Vagina (tissue), 2 donors: ENCODE results near the gene TOMM40. TPM values are rescaled to one million over a fixed set of nuclear protein-coding genes. Genes with fewer than 3 reads are reported as not detected.

ENCODE experiments used
- DNase-seq, 2 donors: peaks; one replicate each; pipeline ENCODE4 v3.0.0-alpha.2; 2017; ENCODE audit errors: extremely low spot score in 2 of 2
- H3K27ac ChIP-seq: fragments of 200-600 bp; sonication (generic); one replicate; pipeline ENCODE4 v1.5.1; 2019
- H3K27me3 ChIP-seq: fragments of 200-600 bp; sonication (generic); one replicate; pipeline ENCODE4 v1.5.1; 2019
- H3K36me3 ChIP-seq, 2 donors: fragments of 200-600 bp; sonication (generic); one replicate each; pipeline ENCODE4 v1.5.1; 2017 to 2019
- H3K4me1 ChIP-seq: fragments of 200-600 bp; sonication (generic); one replicate; pipeline ENCODE4 v1.5.1; 2019
- H3K4me3 ChIP-seq, 2 donors: fragments of 200-600 bp; sonication (generic); 1 replicate in 1 of 2; 2 replicates in 1 of 2; pipeline ENCODE4 v1.5.1; 2016 to 2019
- H3K9me3 ChIP-seq: fragments of 200-600 bp; sonication (generic); one replicate; pipeline ENCODE4 v1.5.1; 2019
- CTCF ChIP-seq, 3 experiments: fragments of 450-650 bp in 2 of 3; fragments of 200-600 bp in 1 of 3; sonication (generic) in 1 of 3; IDR thresholded peaks; one replicate each; pipeline ENCODE4 v1.5.1; 2017 to 2019; ENCODE audit warnings: antibody characterized with exemption in 3 of 3, mild to moderate bottlenecking in 2 of 3, moderate library complexity in 2 of 3
- POLR2A ChIP-seq, 2 donors: fragments of 450-650 bp; IDR thresholded peaks; one replicate each; pipeline ENCODE4 v1.6.1; 2017; ENCODE audit warnings: antibody characterized with exemption in 2 of 2, mild to moderate bottlenecking in 2 of 2, moderate library complexity in 2 of 2
- POLR2AphosphoS5 ChIP-seq, 2 donors: sonication (generic); formaldehyde crosslinking; IDR thresholded peaks; one replicate each; pipeline ENCODE4 v1.9.0; 2017; ENCODE audit warnings: antibody characterized with exemption in 2 of 2, mild to moderate bottlenecking in 2 of 2, low read depth in 1 of 2; ENCODE audit not compliant: insufficient read depth in 1 of 2
- intact Hi-C: fragments of 100-400 bp; cut with DNase I; formaldehyde crosslinking; loops from one replicate; pipeline ENCODE4 v1.15.1; 2023
- total RNA-seq: library from RNA; depleted of rRNA; stranded (reverse); fragments of >200 nt; gene quantifications from one replicate; pipeline ENCODE4 v1.2.3, GENCODE V29; 2016

The TOMM40 gene
- total RNA-seq: 31.4 TPM

- H3K27me3 ChIP-seq: no peaks in the 10 kb centered on the region
- no peak for DNase-seq
- peaks cover 0 to 37% of the 10 kb centered on the region in 2 donors for H3K36me3 ChIP-seq
- intact Hi-C loops: loop anchor here (5.0 kb wide), 2 partner anchors 201 to 286 kb away; partner anchors contain the start of genes BLOC1S3, PPP1R37 and TRAPPC6A
- H3K27ac ChIP-seq: peak within 1 kb of the TSS; percentile 83
- H3K4me3 ChIP-seq: peak within 1 kb of the TSS; percentile 87 to 90
- no peaks in the 10 kb centered on the region for H3K9me3 ChIP-seq
- no peak for TF ChIP-seq CTCF (IDR thresholded peaks at IDR 0.05)
- no peak for TF ChIP-seq POLR2A (IDR thresholded peaks at IDR 0.05)
- no peak for TF ChIP-seq POLR2AphosphoS5 (IDR thresholded peaks at IDR 0.05; ENCODE audit: insufficient read depth in 1 of 2, low read depth in 1 of 2)
- H3K4me1 ChIP-seq: peaks cover 29% of the 10 kb centered on the region
These were observed at the start of gene TOMM40 for GRCh38 chr19:44891016-44891882. TSS of gene TOMM40 (plus strand) at chr19:44891254. CDS start at chr19:44891416, 162 bp downstream.

- Histone ChIP-seq H3K27me3 (no peaks in the 10 kb centered on the region), H3K4me1 (peaks cover 49% of the 10 kb centered on the region), H3K4me3 (peak overlapping the region; percentile 90 to 97), H3K27ac (peak overlapping the region; percentile 85), H3K9me3 (no peaks in the 10 kb centered on the region), H3K36me3 (no peaks in the 10 kb centered on the region)
- intact Hi-C loops: loop anchor here (2.0 to 10.0 kb wide), 2 partner anchors 44 to 120 kb away; no protein-coding TSS in a partner anchor
- TF ChIP-seq POLR2A (IDR thresholded peaks at IDR 0.05): no peak
- TF ChIP-seq CTCF (IDR thresholded peaks at IDR 0.05): no peak
- no peak for TF ChIP-seq POLR2AphosphoS5 (IDR thresholded peaks at IDR 0.05; ENCODE audit: insufficient read depth in 1 of 2, low read depth in 1 of 2)
- DNase-seq: no peak
These were observed 45.8 kb upstream of the TOMM40 start for GRCh38 chr19:44845286-44845611.

- Histone ChIP-seq H3K27ac (peak within 1 kb of the TSS; percentile 94), H3K27me3 (no peaks in the 10 kb centered on the region), H3K4me1 (peaks cover 55% of the 10 kb centered on the region), H3K9me3 (no peaks in the 10 kb centered on the region), H3K36me3 (no peaks in the 10 kb centered on the region), H3K4me3 (peak within 1 kb of the TSS; percentile 90 to 97)
- DNase-seq: peak; percentile 99
- intact Hi-C loops: loop anchor here (2.0 to 10.0 kb wide), 2 partner anchors 45 to 121 kb away; no protein-coding TSS in a partner anchor
- TF ChIP-seq POLR2AphosphoS5 (IDR thresholded peaks at IDR 0.05; ENCODE audit: insufficient read depth in 1 of 2, low read depth in 1 of 2) (peak in 1 of 2 donors; percentile 85), POLR2A (IDR thresholded peaks at IDR 0.05) (peak; percentile 27 to 91), CTCF (IDR thresholded peaks at IDR 0.05) (peak; percentile 49 to 78 (median 63))
These were observed 45.2 kb upstream of the TOMM40 start, which contains the start of gene NECTIN2 for GRCh38 chr19:44845612-44846454. TSS of gene NECTIN2 (plus strand) at chr19:44846297. CDS start at chr19:44846526, 229 bp downstream.

- Histone ChIP-seq H3K36me3 (no peaks in the 10 kb centered on the region), H3K9me3 (no peaks in the 10 kb centered on the region), H3K27ac (peak overlapping the region; percentile 94), H3K4me3 (peak overlapping the region; percentile 90 to 97), H3K4me1 (peaks cover 58% of the 10 kb centered on the region), H3K27me3 (no peaks in the 10 kb centered on the region)
- TF ChIP-seq CTCF (IDR thresholded peaks at IDR 0.05) (no peak), POLR2A (IDR thresholded peaks at IDR 0.05) (no peak), POLR2AphosphoS5 (IDR thresholded peaks at IDR 0.05; ENCODE audit: insufficient read depth in 1 of 2, low read depth in 1 of 2) (no peak)
- intact Hi-C loops: loop anchor here (10.0 kb wide), 1 partner anchor 122 kb away; no protein-coding TSS in a partner anchor
- no peak for DNase-seq
These were observed 44.5 kb upstream of the TOMM40 start for GRCh38 chr19:44846455-44847143.
